COLO829 (cell line): ENCODE results near the gene SLC44A1.
"Not testable (repeated sequence)": the region's sequence is repeated elsewhere in the genome, so short reads cannot be mapped to it uniquely, and the experiment has no call there.

Experiments used
- DNase-seq: peaks from one replicate; pipeline ENCODE4 v3.0.0; 2012; ENCODE audit warnings: low spot score

SLC44A1 gene

DNA sequence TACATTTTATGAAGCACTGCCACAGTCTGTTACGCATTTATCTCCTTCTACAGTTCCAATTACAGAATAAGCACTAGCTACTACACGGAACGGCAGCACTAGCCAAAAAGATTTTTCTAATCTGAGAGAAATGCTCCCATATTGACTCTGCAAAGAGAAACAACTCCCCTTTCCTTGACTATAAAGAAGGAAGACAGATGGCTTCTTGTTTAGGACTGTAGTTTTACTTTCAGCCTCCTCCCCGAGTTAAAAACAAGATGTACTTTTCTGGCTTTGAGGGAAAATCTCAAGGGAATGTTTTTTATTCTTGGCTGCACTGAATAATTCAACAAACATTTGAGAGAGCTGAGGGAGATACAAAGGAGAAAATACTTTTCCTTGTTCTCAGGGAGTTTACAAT is 1.9 kb upstream of the SLC44A1 start:
- no peak for DNase-seq

- no peak for DNase-seq
Measured at GRCh38 chr9:105243015-105243686, 1.3 kb upstream of the SLC44A1 start.

- no peak for DNase-seq
Measured at GRCh38 chr9:105244734-105245028, 230 bp downstream of the SLC44A1 start.

GRCh38 chr9:105245029-105245890 is 809 bp downstream of the SLC44A1 start:
- peak; percentile 28 for DNase-seq

GRCh38 chr9:105245891-105246161 is 1.4 kb downstream of the SLC44A1 start:
- DNase-seq, result no peak

- no peak for DNase-seq
Measured at GRCh38 chr9:105246656-105247173, 2.3 kb downstream of the SLC44A1 start.

- no peak for DNase-seq
Measured at GRCh38 chr9:105248691-105249090, 4.2 kb downstream of the SLC44A1 start.

- no peak for DNase-seq
Measured at GRCh38 chr9:105251133-105251532, 6.7 kb downstream of the SLC44A1 start.

GRCh38 chr9:105251733-105252404 is 7.4 kb downstream of the SLC44A1 start:
- no peak for DNase-seq

- DNase-seq, result no peak
Measured at GRCh38 chr9:105252405-105252756, 7.9 kb downstream of the SLC44A1 start.

DNA sequence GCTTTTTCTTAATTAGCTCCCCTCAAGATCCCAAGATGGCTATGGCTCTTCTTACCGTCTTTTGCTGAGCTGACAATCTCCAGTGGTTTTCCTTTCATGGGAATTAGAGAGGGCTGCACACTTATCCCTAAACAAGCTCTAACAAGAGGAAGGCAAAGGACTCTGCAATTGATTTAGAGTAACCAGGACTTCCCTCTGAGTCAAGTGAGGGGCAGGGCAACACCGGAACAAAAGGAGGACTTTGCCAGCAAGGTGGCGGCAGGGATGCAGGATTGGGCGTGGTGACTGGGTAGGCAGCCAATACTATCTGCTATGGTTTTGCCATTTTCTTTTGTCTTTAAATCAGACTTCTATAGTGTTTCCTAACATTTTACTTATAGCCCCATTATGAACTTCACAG is 9.8 kb downstream of the SLC44A1 start:
- DNase-seq, result no peak

- no peak for DNase-seq
Measured at GRCh38 chr9:105255421-105255820, 11.0 kb downstream of the SLC44A1 start.

GRCh38 chr9:105256569-105256968 is 12.1 kb downstream of the SLC44A1 start:
- DNase-seq, result not testable (repeated sequence)

- DNase-seq, result no peak
Measured at GRCh38 chr9:105257809-105258208, 13.4 kb downstream of the SLC44A1 start.

DNA sequence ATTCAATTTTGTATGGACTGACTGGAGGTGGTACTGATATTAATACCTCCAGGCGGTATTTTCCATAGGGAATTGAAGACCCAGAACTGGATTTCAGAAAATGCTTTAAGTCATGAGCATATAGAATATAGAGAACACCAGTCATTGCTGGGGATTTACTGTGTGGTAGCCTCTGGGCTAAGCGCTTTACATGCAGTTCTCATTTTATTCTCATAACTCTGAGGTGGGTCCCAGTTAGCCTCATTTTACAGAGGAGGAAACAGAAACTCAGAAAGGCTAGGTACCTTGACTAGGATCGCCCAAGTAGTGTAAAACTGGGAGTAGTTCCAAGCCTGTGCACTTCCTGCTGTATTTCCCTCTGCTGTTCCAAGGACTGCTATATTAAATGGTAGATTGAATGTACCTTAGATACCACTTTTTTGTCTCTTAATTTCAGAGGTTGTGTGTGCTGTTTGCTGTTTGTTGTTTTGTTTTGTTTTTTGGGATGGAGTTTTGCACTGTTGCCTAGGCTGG is 13.8 kb downstream of the SLC44A1 start:
- no peak for DNase-seq

GRCh38 chr9:105259274-105259673 is 14.8 kb downstream of the SLC44A1 start:
- DNase-seq, result no peak

- DNase-seq, result no peak
Measured at GRCh38 chr9:105259731-105260612, 15.5 kb downstream of the SLC44A1 start.

DNA sequence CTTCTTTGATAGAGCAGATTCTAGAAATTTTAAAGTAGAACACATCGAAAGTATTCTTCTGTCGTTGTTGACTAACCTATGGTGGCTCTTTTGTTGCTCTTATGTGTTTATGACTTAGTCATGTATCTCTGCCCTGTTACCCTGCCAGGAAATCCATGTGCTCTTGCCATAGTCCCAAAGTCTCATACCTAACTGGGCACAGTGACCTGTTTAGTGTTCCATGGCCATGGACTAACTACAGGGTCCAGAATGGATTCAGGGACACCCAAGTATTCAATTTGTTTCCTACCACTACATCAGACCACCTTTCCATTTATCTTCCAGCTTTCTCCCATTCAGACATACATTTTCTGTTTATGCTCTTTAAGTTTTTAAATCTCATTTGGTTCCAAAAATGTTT is 18.0 kb downstream of the SLC44A1 start:
- no peak for DNase-seq

DNA sequence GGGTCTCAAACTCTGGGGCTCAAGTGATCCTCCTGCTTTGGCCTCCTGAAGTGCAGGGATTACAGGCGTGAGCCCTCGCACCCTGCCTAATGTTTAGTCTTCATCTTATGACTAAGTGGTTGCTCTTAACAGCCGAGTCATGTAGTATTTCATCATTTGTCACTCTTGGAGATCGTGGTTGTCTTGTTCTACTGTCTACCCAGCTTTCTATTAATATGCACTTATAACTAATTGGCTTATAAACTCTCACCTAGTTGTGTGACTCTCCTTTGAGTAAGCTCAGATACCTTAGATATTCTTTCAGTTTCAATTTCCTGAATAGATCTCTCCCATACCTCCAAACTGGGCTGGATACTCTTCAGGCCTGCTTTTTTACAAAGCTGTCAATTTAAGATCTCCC is 19.9 kb downstream of the SLC44A1 start:
- no peak for DNase-seq

DNA sequence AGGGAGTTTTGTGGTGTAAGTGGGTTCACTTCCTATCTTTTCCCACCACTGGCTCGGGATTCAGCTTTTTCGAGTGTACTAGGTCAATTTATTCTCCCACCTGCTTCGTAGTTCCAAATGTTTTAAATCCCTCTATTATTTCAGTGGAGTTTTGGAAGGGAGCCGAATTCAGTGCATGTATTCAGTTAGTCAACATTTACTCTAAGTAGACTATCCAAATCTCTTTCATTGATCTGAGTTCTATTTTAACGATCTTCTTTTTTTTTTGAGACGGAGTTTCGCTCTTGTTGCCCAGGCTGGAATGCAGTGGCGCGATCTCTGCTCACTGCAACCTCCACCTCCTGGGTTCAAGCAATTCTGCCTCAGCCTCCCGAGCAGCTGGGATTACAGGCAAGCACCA is 23.8 kb downstream of the SLC44A1 start:
- DNase-seq, result not testable (repeated sequence)

DNA sequence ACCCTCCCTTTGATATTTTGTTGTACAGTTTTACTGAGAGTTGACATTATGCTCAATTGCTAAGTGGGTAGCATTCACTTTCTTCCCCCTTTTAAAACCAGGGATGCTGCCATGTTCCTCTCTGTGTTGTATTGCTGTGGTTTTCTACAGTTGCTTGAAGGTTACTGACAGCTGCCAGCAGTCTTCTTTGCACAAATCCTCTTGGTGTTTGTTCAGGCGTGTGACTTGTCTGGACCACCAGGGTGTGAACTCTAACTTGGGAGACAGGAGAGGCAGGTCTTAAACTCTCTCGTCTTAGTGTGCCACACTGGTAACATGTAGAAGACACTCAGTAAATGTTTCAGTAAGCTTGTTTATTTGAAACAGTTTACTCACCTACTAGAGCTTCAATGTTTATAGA is 25.1 kb downstream of the SLC44A1 start:
- DNase-seq, result no peak

- DNase-seq, result no peak
Measured at GRCh38 chr9:105270711-105271110, 26.3 kb downstream of the SLC44A1 start.
